IPS DF 6.9 (cell line): ENCODE results near the gene BPIFB2.
"Not testable (repeated sequence)": the region's sequence is repeated elsewhere in the genome, so short reads cannot be mapped to it uniquely, and the experiment has no call there.

Experiments used
- DNase-seq: peaks from one replicate; pipeline ENCODE4 v3.0.0-alpha.2; 2013; ENCODE audit warnings: low read depth, low spot score
- H3K27ac ChIP-seq: one replicate; pipeline ENCODE4 v1.5.1; 2013; ENCODE audit warnings: low read length, control low read depth
- H3K27me3 ChIP-seq: 2 replicates; pipeline ENCODE4 v1.6.1; 2013; ENCODE audit warnings: mild to moderate bottlenecking, low read length; ENCODE audit not compliant: control insufficient read depth, insufficient read depth
- H3K36me3 ChIP-seq: 2 replicates; pipeline ENCODE4 v1.6.1; 2013; ENCODE audit warnings: low read length; ENCODE audit not compliant: control insufficient read depth, insufficient read depth
- H3K4me1 ChIP-seq: 2 replicates; pipeline ENCODE4 v1.6.1; 2013; ENCODE audit warnings: low read length; ENCODE audit not compliant: control insufficient read depth, insufficient read depth
- H3K4me3 ChIP-seq: 2 replicates; pipeline ENCODE4 v1.5.1; 2013; ENCODE audit warnings: mild to moderate bottlenecking, low read length
- H3K9me3 ChIP-seq: 2 replicates; pipeline ENCODE4 v1.6.1; 2013; ENCODE audit warnings: low read length, inconsistent platforms; ENCODE audit not compliant: control insufficient read depth, insufficient read depth
- WGBS: extraction: QIAGEN DNeasy Blood & Tissue Kit; methylation state at CpG from one replicate; pipeline ENCODE4 v1.1.7; 2013; ENCODE audit warnings: mixed read lengths, missing lambda C conversion rate; ENCODE audit not compliant: insufficient read length, insufficient coverage; 5-methylcytosine and 5-hydroxymethylcytosine counted together

The BPIFB2 gene

DNA sequence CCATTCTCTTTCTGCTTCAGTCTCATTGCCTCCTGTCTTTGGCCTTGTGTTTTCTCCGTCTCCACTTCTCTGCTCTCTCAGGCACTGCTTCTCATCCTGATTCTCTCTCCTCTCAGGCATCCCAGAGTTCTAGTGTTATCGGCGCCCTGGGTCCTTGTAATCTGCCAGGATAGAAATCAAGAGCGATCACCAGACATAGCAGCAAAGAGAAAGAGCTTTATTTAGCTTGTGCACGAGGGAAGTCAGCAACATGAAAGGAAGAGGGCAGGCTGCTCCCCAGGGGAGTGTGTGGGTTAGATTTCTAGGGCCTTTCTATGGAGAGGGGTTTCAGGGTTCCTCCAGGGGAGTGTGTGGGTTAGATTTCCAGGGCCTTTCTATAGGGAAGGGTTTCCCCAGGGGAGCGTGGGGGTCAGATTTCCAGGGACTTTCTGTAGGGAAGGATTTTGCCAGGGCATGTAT is 35.8 kb upstream of the BPIFB2 start:
- Histone ChIP-seq H3K36me3 (no peaks in the 10 kb centered on the region), H3K27ac (no peak overlapping the region), H3K4me3 (no peak overlapping the region), H3K4me1 (peaks cover 8% of the 10 kb centered on the region), H3K9me3 (no peaks in the 10 kb centered on the region), H3K27me3 (no peaks in the 10 kb centered on the region)
- no peak for DNase-seq
- WGBS = no CpG with 5 or more reads among the region's 6 CpGs

DNA sequence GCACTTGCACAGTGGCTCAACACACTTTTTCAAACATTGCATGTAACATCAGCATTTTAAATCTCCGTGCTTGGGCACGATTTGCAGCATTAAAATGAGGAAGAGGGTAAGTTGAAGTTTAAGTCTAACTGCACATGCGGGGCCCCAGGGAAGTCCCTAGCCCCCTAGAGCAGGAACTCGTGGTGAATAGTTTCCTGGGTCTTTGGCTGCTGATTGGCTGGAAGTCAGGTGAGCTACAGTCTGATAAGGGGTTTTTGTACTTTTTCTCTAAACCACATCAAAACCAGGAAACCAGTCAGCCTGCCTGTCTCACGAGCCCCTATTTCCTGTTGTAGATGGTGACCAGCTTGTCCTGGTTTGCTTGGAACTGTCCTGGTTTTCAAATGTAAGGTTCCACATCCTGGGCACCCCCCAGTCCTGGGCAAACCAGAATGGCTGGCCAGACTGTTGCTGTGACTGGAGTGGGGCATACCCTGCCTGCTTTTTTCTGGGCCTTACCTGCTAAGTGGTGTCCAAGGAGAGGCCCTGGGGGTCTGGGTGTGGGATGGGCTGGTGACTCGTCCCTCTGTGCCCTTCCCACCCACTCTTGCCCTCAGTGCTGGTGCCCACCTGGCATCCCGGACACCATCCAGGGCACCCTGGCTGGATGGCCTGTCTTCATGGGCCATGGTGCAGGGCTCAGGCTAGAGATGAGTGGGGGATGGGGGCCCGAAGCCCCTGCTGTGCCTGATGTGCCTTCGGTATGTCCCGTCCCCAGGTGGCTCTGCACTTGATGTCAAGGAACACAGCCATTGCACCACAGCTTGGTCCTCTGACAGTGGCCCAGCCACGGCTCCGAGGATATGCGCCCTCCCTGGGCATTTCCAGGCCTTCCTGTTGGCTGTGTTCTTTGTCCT is 35.1 kb upstream of the BPIFB2 start:
- Histone ChIP-seq H3K27ac (no peak overlapping the region), H3K9me3 (no peaks in the 10 kb centered on the region), H3K4me3 (no peak overlapping the region), H3K4me1 (peaks cover 8% of the 10 kb centered on the region), H3K36me3 (no peaks in the 10 kb centered on the region), H3K27me3 (no peaks in the 10 kb centered on the region)
- WGBS = no CpG with 5 or more reads among the region's 13 CpGs
- no peak for DNase-seq

DNA sequence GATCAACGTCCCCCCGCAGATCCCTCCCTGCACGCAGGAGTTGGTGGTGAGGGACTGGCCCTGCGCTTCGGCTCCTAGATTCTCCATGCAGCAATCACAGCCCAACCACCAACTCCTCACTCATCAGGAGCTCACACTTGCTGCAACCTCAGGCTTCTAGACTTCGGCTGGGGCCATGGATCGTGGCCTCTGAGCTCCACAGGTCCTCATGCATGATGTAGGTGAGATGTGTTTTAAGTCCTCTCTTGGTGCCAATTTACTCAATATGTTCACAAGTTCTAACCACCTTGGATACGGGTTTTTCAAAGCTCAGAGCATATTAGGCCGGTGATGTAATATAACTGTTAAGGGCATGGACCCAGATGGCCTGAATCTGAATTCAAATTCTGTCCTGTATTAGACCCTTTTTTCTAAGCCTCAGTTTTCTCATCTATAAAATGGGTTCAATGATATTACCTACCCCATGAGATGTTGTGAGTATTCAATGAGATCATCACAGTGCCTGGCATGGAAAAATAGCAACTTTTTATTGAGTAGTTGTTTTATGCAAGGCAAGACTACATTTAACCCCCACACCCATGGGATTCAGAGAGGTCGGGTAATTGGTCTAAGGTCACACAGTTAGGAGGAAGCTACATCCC is 34.3 kb upstream of the BPIFB2 start:
- Histone ChIP-seq H3K36me3 (no peaks in the 10 kb centered on the region), H3K4me1 (peaks cover 8% of the 10 kb centered on the region), H3K9me3 (no peaks in the 10 kb centered on the region), H3K4me3 (no peak overlapping the region), H3K27ac (no peak overlapping the region), H3K27me3 (no peaks in the 10 kb centered on the region)
- no peak for DNase-seq
- no CpG with 5 or more reads among the region's 10 CpGs for WGBS

DNA sequence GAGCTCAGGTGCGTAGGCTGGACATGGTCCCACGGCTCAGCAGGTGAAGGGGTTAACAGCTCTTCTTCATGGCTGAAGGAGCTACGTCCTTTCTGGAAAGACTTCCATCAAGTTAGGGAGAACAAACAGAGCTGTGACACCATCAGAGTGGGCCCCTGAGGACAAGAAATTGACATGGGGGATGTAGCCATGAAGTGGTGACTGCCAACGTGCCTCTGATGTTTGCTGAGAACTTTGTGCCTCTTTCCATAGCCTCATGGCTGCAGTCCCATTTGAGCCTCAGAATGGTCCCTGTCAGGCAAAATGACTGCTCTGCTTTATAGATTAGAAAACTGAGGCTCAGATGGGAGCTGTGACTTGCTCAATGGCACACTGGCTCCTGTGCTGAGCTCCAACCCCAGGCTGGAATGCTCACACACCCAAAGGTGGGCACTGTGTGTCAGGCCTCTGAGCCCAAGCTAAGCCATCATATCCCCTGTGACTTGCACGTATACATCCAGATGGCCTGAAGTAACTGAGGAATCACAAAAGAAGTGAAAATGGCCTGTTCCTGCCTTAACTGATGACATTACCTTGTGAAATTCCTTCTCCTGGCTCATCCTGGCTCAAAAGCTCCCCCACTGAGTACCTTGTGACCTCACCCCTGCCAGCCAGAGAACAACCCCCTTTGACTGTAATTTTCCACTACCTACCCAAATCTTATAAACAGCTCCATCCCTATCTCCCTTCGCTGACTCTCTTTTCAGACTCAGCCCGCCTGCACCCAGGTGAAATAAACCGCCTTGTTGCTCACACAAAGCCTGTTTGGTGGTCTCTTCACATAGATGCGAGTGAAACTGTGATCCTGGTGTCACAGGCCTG is 33.1 kb upstream of the BPIFB2 start:
- not testable (repeated sequence) for H3K9me3 ChIP-seq, H3K4me1 ChIP-seq, H3K27ac ChIP-seq, H3K4me3 ChIP-seq, H3K27me3 ChIP-seq, DNase-seq, H3K36me3 ChIP-seq
- no CpG with 5 or more reads among the region's 9 CpGs for WGBS

DNA sequence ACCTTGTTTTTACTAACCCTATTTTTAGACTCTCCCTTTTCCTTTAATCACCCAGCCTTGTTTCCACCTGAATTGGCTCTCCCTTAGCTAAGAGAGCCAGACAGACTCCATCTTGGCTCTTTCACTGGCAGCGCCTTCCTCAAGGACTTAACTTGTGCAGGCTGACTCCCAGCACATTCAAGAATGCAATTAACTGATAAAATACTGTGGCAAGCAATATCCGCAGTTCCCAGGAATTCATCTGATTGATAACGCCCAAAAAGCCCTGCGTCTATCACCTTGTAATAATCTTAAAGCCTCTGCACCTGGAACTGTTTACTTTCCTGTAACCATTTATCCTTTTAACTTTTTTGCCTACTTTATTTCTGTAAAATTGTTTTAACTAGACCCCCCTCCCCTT is 32.4 kb upstream of the BPIFB2 start:
- WGBS = no CpG with 5 or more reads among the region's 4 CpGs
- H3K4me1 ChIP-seq, H3K4me3 ChIP-seq, H3K27me3 ChIP-seq, H3K9me3 ChIP-seq, H3K36me3 ChIP-seq, H3K27ac ChIP-seq, DNase-seq: not testable (repeated sequence)

DNA sequence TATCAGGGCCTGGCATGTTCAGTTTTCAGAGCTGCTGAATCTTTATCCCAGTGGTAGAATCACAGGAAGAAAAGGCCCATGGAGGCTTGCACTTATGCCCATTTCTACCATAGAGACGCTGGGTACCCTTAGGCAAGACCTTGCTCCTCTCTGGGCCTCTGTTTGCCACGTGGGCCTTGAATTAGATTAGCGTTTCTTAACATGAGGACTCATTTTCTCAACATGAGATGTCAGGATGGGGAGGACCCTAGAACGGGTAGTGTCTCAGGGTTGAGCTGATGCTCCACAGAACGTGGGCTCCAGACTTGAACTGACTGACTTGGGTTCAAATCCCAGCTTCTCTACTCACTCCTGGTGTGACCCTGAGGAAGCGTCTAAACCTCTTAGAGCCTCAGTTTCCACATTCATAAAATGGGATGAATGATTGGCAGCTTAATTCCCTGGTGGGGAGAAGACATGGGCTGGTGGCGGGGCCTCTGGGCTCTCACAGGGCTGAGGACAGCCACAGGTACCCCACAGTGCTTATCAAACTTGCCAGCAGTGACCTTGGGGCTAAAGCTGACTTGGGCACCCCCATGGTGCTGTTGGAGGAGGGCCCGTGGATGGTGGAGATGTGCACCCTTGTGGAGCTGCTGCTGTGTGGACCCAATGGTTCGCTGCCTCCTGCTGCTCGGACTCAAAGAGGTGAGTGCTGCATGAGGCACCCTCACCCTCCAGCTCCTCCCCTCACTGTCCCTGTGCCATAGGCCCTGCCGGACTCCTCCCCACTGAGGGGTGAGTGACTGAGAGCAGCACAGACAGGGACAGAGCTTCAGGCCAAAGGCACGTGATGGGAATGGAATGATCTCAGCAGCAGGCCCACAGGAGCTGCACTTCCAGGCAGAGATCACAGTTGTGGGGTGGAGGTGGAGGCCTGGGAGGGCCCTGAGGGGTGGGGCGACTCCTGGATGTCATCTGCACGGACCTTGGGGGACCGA is 31.5 kb upstream of the BPIFB2 start:
- no peak for DNase-seq
- Histone ChIP-seq H3K9me3 (no peaks in the 10 kb centered on the region), H3K4me1 (peaks cover 8% of the 10 kb centered on the region), H3K27me3 (no peaks in the 10 kb centered on the region), H3K27ac (no peak overlapping the region), H3K36me3 (no peaks in the 10 kb centered on the region), H3K4me3 (no peak overlapping the region)
- WGBS = no CpG with 5 or more reads among the region's 15 CpGs

DNA sequence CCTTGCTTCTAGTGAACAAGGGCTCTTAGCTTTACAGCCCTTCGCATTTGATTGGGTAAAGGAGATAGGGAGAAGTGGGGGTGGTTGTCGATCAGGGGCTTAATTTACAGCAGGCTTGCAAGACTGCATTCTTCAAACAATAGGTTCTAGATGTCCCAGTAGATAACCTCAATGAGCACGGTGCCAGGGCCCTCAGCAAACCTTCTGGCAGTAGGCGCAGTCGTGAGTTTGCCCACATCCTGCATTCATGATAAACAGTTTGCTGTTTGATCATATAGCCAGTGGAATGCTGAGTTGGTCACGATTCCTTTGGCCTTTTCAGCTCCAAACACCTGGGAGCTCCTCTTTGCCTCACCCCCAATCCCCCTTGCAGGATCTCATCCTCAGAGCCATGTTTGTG is 30.8 kb upstream of the BPIFB2 start:
- no peaks in the 10 kb centered on the region for H3K9me3 ChIP-seq

DNA sequence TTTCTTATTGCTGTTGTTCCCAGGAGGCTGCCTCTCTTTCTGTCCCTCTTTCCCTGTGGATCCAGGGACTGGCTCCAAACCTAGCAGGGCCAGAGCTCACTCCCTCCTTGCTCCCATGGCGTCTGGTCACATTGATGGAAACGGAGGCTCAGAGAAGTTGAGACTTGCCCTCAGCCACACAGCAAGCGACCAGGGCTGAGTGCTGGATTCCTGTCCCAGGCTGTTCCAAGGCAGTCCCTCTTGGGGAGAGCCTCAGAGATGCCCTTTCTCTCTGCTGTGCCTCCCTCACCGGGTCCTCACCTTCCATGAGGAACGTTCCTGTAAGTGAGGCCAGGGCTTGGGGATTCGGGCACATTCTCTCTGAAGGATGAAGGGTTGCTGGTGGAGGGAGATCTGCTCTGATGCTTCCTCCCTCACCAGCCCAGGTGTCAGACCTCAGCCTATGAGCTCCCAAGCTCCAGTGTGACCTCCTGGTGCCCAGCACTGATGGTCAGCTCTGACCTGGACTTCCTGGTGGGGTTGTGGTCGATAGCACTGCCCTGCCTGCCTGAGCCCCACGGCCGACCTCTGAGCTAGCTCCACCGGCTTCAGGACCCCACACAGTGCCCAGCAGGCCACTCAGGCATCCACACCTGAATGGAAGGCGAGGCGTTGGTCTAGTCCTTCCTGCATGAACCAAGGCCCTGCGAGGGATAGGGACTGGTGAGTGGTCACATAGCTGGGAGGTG is 30.1 kb upstream of the BPIFB2 start:
- Histone ChIP-seq H3K4me3 (no peak overlapping the region), H3K36me3 (no peaks in the 10 kb centered on the region), H3K4me1 (peaks cover 7% of the 10 kb centered on the region), H3K9me3 (no peaks in the 10 kb centered on the region), H3K27me3 (no peaks in the 10 kb centered on the region), H3K27ac (no peak overlapping the region)
- WGBS = no CpG with 5 or more reads among the region's 13 CpGs
- no peak for DNase-seq

More for the DNA sequence above, 30.8 kb upstream of the BPIFB2 start:
- WGBS = no CpG with 5 or more reads among the region's 6 CpGs
- peaks cover 7% of the 10 kb centered on the region for H3K4me1 ChIP-seq
- no peaks in the 10 kb centered on the region for H3K27me3 ChIP-seq
- no peak overlapping the region for H3K27ac ChIP-seq
- no peaks in the 10 kb centered on the region for H3K36me3 ChIP-seq
- H3K4me3 ChIP-seq = no peak overlapping the region
- DNase-seq = no peak

DNA sequence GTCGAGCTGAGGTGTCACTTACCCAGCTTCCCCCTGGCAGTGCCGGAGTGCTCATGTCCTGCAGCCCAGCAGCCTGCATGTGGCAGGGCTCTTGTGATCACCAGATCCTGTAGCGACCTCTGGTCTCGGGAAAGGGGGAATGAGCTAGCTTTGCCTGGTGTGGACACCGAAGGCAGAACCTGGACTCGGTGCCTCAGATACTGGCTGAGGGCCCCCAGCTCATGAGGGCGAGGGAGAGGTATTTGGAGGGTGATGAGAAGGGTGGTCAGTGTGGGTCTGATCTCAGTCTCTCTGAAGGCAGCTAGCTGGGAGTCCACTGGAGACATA is 29.5 kb upstream of the BPIFB2 start:
- Histone ChIP-seq H3K9me3 (no peaks in the 10 kb centered on the region), H3K4me3 (no peak overlapping the region), H3K4me1 (peaks cover 3% of the 10 kb centered on the region; the same call in 1 of the 2 replicates), H3K36me3 (no peaks in the 10 kb centered on the region), H3K27ac (no peak overlapping the region), H3K27me3 (no peaks in the 10 kb centered on the region)
- DNase-seq = no peak
- no CpG with 5 or more reads among the region's 7 CpGs for WGBS
